Measurements from ENCODE around the gene ELAPOR2. TPM values are rescaled to one million over a fixed set of nuclear protein-coding genes. Genes with fewer than 3 reads are reported as not detected.
"Not testable (repeated sequence)": the region's sequence is repeated elsewhere in the genome, so short reads cannot be mapped to it uniquely, and the experiment has no call there.

The ELAPOR2 gene
- total RNA-seq: 7.8 TPM

- peak within 1 kb of the TSS; percentile 57 to 81 (median 76) for H3K9ac ChIP-seq (ENCODE audit: low read depth in 1 of 3, low read length in 3 of 3)
- peak within 1 kb of the TSS; percentile 72 to 83 (median 80) for H3K4me3 ChIP-seq (ENCODE audit: low read length in 3 of 3)
- peaks cover 9 to 13% (median 11%) of the 10 kb centered on the region in 3 donors for H3K4me1 ChIP-seq (ENCODE audit: control insufficient read depth in 3 of 3, insufficient read depth in 3 of 3, low read length in 3 of 3)
- H3K27ac ChIP-seq (ENCODE audit: low read depth, low read length): peak within 1 kb of the TSS; percentile 44
- H3K9me3 ChIP-seq (ENCODE audit: control insufficient read depth in 3 of 3, low read length in 3 of 3): no peaks in the 10 kb centered on the region
- H3K36me3 ChIP-seq (ENCODE audit: control insufficient read depth in 3 of 3, insufficient read depth in 3 of 3, low read length in 3 of 3): no peaks in the 10 kb centered on the region
- H3K27me3 ChIP-seq (ENCODE audit: control insufficient read depth in 3 of 3, insufficient read depth in 3 of 3, low read length in 3 of 3): no peaks in the 10 kb centered on the region
Observed at GRCh38 chr7:87059525-87060287, at the start of gene ELAPOR2. ELAPOR2 (minus strand) TSS chr7:87059654; CDS start chr7:87059513, 141 bp downstream.

GRCh38 chr7:87107949-87108776 is 48.7 kb upstream of the ELAPOR2 start:
- no peak overlapping the region for H3K4me3 ChIP-seq (ENCODE audit: low read length in 3 of 3)
- H3K9ac ChIP-seq (ENCODE audit: low read depth in 1 of 3, low read length in 3 of 3): no peak overlapping the region
- no peaks in the 10 kb centered on the region for H3K4me1 ChIP-seq (ENCODE audit: control insufficient read depth in 3 of 3, insufficient read depth in 3 of 3, low read length in 3 of 3)
- H3K9me3 ChIP-seq (ENCODE audit: control insufficient read depth in 3 of 3, low read length in 3 of 3): no peaks in the 10 kb centered on the region
- H3K27me3 ChIP-seq (ENCODE audit: control insufficient read depth in 3 of 3, insufficient read depth in 3 of 3, low read length in 3 of 3): no peaks in the 10 kb centered on the region
- H3K36me3 ChIP-seq (ENCODE audit: control insufficient read depth in 3 of 3, insufficient read depth in 3 of 3, low read length in 3 of 3): no peaks in the 10 kb centered on the region
- no peak overlapping the region for H3K27ac ChIP-seq (ENCODE audit: low read depth, low read length)

- Histone ChIP-seq H3K36me3 (ENCODE audit: control insufficient read depth in 3 of 3, insufficient read depth in 3 of 3, low read length in 3 of 3) (no peaks in the 10 kb centered on the region), H3K27me3 (ENCODE audit: control insufficient read depth in 3 of 3, insufficient read depth in 3 of 3, low read length in 3 of 3) (no peaks in the 10 kb centered on the region), H3K9me3 (ENCODE audit: control insufficient read depth in 3 of 3, low read length in 3 of 3) (no peaks in the 10 kb centered on the region), H3K27ac (ENCODE audit: low read depth, low read length) (no peak overlapping the region), H3K4me3 (ENCODE audit: low read length in 3 of 3) (no peak overlapping the region), H3K9ac (ENCODE audit: low read depth in 1 of 3, low read length in 3 of 3) (no peak overlapping the region), H3K4me1 (ENCODE audit: control insufficient read depth in 3 of 3, insufficient read depth in 3 of 3, low read length in 3 of 3) (no peaks in the 10 kb centered on the region)
Observed at GRCh38 chr7:87106974-87107612, 47.6 kb upstream of the ELAPOR2 start.

GRCh38 chr7:87105401-87105800 is 45.9 kb upstream of the ELAPOR2 start:
- Histone ChIP-seq H3K36me3 (ENCODE audit: control insufficient read depth in 3 of 3, insufficient read depth in 3 of 3, low read length in 3 of 3) (no peaks in the 10 kb centered on the region), H3K27ac (ENCODE audit: low read depth, low read length) (no peak overlapping the region), H3K4me3 (ENCODE audit: low read length in 3 of 3) (no peak overlapping the region), H3K27me3 (ENCODE audit: control insufficient read depth in 3 of 3, insufficient read depth in 3 of 3, low read length in 3 of 3) (no peaks in the 10 kb centered on the region), H3K9ac (ENCODE audit: low read depth in 1 of 3, low read length in 3 of 3) (no peak overlapping the region), H3K4me1 (ENCODE audit: control insufficient read depth in 3 of 3, insufficient read depth in 3 of 3, low read length in 3 of 3) (no peaks in the 10 kb centered on the region), H3K9me3 (ENCODE audit: control insufficient read depth in 3 of 3, low read length in 3 of 3) (no peaks in the 10 kb centered on the region)

- no peaks in the 10 kb centered on the region for H3K4me1 ChIP-seq (ENCODE audit: control insufficient read depth in 3 of 3, insufficient read depth in 3 of 3, low read length in 3 of 3)
- no peaks in the 10 kb centered on the region for H3K36me3 ChIP-seq (ENCODE audit: control insufficient read depth in 3 of 3, insufficient read depth in 3 of 3, low read length in 3 of 3)
- no peaks in the 10 kb centered on the region for H3K27me3 ChIP-seq (ENCODE audit: control insufficient read depth in 3 of 3, insufficient read depth in 3 of 3, low read length in 3 of 3)
- no peak overlapping the region for H3K27ac ChIP-seq (ENCODE audit: low read depth, low read length)
- H3K9ac ChIP-seq (ENCODE audit: low read depth in 1 of 3, low read length in 3 of 3): no peak overlapping the region
- no peak overlapping the region for H3K4me3 ChIP-seq (ENCODE audit: low read length in 3 of 3)
- H3K9me3 ChIP-seq (ENCODE audit: control insufficient read depth in 3 of 3, low read length in 3 of 3): no peaks in the 10 kb centered on the region
Observed at GRCh38 chr7:87100326-87100725, 40.9 kb upstream of the ELAPOR2 start.

- H3K9me3 ChIP-seq (ENCODE audit: control insufficient read depth in 3 of 3, low read length in 3 of 3); H3K9ac ChIP-seq (ENCODE audit: low read depth in 1 of 3, low read length in 3 of 3); H3K4me3 ChIP-seq (ENCODE audit: low read length in 3 of 3); H3K27ac ChIP-seq (ENCODE audit: low read depth, low read length); H3K27me3 ChIP-seq (ENCODE audit: control insufficient read depth in 3 of 3, insufficient read depth in 3 of 3, low read length in 3 of 3); H3K4me1 ChIP-seq (ENCODE audit: control insufficient read depth in 3 of 3, insufficient read depth in 3 of 3, low read length in 3 of 3); H3K36me3 ChIP-seq (ENCODE audit: control insufficient read depth in 3 of 3, insufficient read depth in 3 of 3, low read length in 3 of 3): not testable (repeated sequence)
Observed at GRCh38 chr7:87097375-87097774, 37.9 kb upstream of the ELAPOR2 start.

- H3K27me3 ChIP-seq (ENCODE audit: control insufficient read depth in 3 of 3, insufficient read depth in 3 of 3, low read length in 3 of 3): no peaks in the 10 kb centered on the region
- no peak overlapping the region for H3K4me3 ChIP-seq (ENCODE audit: low read length in 3 of 3)
- no peaks in the 10 kb centered on the region for H3K36me3 ChIP-seq (ENCODE audit: control insufficient read depth in 3 of 3, insufficient read depth in 3 of 3, low read length in 3 of 3)
- H3K9me3 ChIP-seq (ENCODE audit: control insufficient read depth in 3 of 3, low read length in 3 of 3): no peaks in the 10 kb centered on the region
- no peak overlapping the region for H3K9ac ChIP-seq (ENCODE audit: low read depth in 1 of 3, low read length in 3 of 3)
- no peaks in the 10 kb centered on the region for H3K4me1 ChIP-seq (ENCODE audit: control insufficient read depth in 3 of 3, insufficient read depth in 3 of 3, low read length in 3 of 3)
- H3K27ac ChIP-seq (ENCODE audit: low read depth, low read length): no peak overlapping the region
Observed at GRCh38 chr7:87094322-87094721, 34.9 kb upstream of the ELAPOR2 start.

- H3K4me1 ChIP-seq (ENCODE audit: control insufficient read depth in 3 of 3, insufficient read depth in 3 of 3, low read length in 3 of 3): no peaks in the 10 kb centered on the region
- no peaks in the 10 kb centered on the region for H3K36me3 ChIP-seq (ENCODE audit: control insufficient read depth in 3 of 3, insufficient read depth in 3 of 3, low read length in 3 of 3)
- H3K9ac ChIP-seq (ENCODE audit: low read depth in 1 of 3, low read length in 3 of 3): no peak overlapping the region
- H3K9me3 ChIP-seq (ENCODE audit: control insufficient read depth in 3 of 3, low read length in 3 of 3): no peaks in the 10 kb centered on the region
- no peak overlapping the region for H3K27ac ChIP-seq (ENCODE audit: low read depth, low read length)
- no peak overlapping the region for H3K4me3 ChIP-seq (ENCODE audit: low read length in 3 of 3)
- no peaks in the 10 kb centered on the region for H3K27me3 ChIP-seq (ENCODE audit: control insufficient read depth in 3 of 3, insufficient read depth in 3 of 3, low read length in 3 of 3)
Observed at GRCh38 chr7:87092568-87093091, 33.2 kb upstream of the ELAPOR2 start.

GRCh38 chr7:87091487-87092066 is 32.1 kb upstream of the ELAPOR2 start:
- Histone ChIP-seq H3K9ac (ENCODE audit: low read depth in 1 of 3, low read length in 3 of 3) (no peak overlapping the region), H3K4me3 (ENCODE audit: low read length in 3 of 3) (no peak overlapping the region), H3K27me3 (ENCODE audit: control insufficient read depth in 3 of 3, insufficient read depth in 3 of 3, low read length in 3 of 3) (no peaks in the 10 kb centered on the region), H3K9me3 (ENCODE audit: control insufficient read depth in 3 of 3, low read length in 3 of 3) (no peaks in the 10 kb centered on the region), H3K27ac (ENCODE audit: low read depth, low read length) (no peak overlapping the region), H3K36me3 (ENCODE audit: control insufficient read depth in 3 of 3, insufficient read depth in 3 of 3, low read length in 3 of 3) (no peaks in the 10 kb centered on the region), H3K4me1 (ENCODE audit: control insufficient read depth in 3 of 3, insufficient read depth in 3 of 3, low read length in 3 of 3) (no peaks in the 10 kb centered on the region)

All from skeletal muscle tissue (tissue), 4 donors.